Suprapubic skin (tissue), 4 donors: ENCODE data around the gene ARHGEF33.

Source experiments
- EP300 ChIP-seq: sonication (generic); formaldehyde crosslinking; IDR thresholded peaks from one replicate; pipeline ENCODE4 v1.6.1; 2017; ENCODE audit warnings: antibody characterized with exemption
- POLR2A ChIP-seq, 2 donors: fragments of 450-650 bp; IDR thresholded peaks; one replicate each; pipeline ENCODE4 v1.6.1; 2017; ENCODE audit warnings: antibody characterized with exemption in 2 of 2, mild to moderate bottlenecking in 2 of 2, moderate library complexity in 2 of 2
- POLR2AphosphoS5 ChIP-seq, 3 donors: sonication (generic); formaldehyde crosslinking; IDR thresholded peaks; one replicate each; pipeline ENCODE4 v1.6.1; 2017; ENCODE audit warnings: antibody characterized with exemption in 3 of 3
- TF ChIP-seq, protein P1 (sequence below), 2 donors: fragments of 200-600 bp in 1 of 2; fragments of 450-650 bp in 1 of 2; sonication (generic) in 1 of 2; IDR thresholded peaks; one replicate each; pipeline ENCODE4 v1.5.1; 2016 to 2019; ENCODE audit warnings: antibody characterized with exemption in 2 of 2, mild to moderate bottlenecking in 1 of 2, moderate library complexity in 1 of 2

DNA sequence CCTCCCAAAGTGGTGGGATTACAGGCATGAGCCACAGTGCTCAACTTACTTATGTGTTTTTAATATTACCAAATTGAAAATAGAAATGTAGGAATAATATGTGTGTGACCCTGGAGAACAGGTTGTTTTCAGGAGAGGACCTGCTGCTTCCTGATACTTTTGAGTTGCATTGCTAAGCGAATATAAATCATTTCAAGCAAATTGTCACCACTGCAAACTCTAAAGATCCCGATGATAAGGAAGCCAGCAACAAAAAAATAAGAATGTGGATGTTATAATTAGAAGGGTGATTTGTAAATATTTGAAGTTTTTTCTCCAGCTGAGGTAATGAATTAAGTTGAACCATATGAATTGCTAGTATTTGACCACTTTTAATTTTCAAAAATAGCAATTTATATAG lies 40.9 kb downstream of the ARHGEF33 start:
- TF ChIP-seq EP300 (no peak), POLR2A (IDR thresholded peaks at IDR 0.05) (no peak), POLR2AphosphoS5 (IDR thresholded peaks at IDR 0.05) (no peak)
- TF ChIP-seq, protein P1, sequence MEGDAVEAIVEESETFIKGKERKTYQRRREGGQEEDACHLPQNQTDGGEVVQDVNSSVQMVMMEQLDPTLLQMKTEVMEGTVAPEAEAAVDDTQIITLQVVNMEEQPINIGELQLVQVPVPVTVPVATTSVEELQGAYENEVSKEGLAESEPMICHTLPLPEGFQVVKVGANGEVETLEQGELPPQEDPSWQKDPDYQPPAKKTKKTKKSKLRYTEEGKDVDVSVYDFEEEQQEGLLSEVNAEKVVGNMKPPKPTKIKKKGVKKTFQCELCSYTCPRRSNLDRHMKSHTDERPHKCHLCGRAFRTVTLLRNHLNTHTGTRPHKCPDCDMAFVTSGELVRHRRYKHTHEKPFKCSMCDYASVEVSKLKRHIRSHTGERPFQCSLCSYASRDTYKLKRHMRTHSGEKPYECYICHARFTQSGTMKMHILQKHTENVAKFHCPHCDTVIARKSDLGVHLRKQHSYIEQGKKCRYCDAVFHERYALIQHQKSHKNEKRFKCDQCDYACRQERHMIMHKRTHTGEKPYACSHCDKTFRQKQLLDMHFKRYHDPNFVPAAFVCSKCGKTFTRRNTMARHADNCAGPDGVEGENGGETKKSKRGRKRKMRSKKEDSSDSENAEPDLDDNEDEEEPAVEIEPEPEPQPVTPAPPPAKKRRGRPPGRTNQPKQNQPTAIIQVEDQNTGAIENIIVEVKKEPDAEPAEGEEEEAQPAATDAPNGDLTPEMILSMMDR (IDR thresholded peaks at IDR 0.05) = no peak
